K562 (cell line): Measurements from ENCODE around the gene ILKAP. TPM values are rescaled to one million over a fixed set of nuclear protein-coding genes. Genes with fewer than 3 reads are reported as not detected.

ENCODE experiments used
- ATF1 ChIP-seq, 2 experiments: fragments of 450-650 bp in 1 of 2; IDR thresholded peaks; 2 replicates each; pipeline ENCODE4 v1.6.1; 2016; ENCODE audit warnings: missing compliant biosample characterization in 1 of 2, missing genetic modification characterization in 1 of 2
- BACH1 ChIP-seq: fragments of 200-800 bp; sonication (Bioruptor generic); IDR thresholded peaks from 2 replicates; pipeline ENCODE4 v1.6.1; 2016; ENCODE audit warnings: missing genetic modification characterization, missing compliant biosample characterization
- CHCHD3 ChIP-seq: fragments of 250-450 bp; sonication (Bioruptor Pico); IDR thresholded peaks from 2 replicates; pipeline ENCODE4 v2.1.2; 2022; ENCODE audit warnings: mild to moderate bottlenecking
- ESRRA ChIP-seq: fragments of 450-650 bp; IDR thresholded peaks from 2 replicates; pipeline ENCODE4 v1.6.1; 2014; ENCODE audit warnings: low read depth, mild to moderate bottlenecking, moderate library complexity, borderline replicate concordance
- FOXJ2 ChIP-seq: fragments of 200-800 bp; sonication (Bioruptor generic); IDR thresholded peaks from 2 replicates; pipeline ENCODE4 v1.6.1; 2016; ENCODE audit warnings: missing genetic modification characterization, missing compliant biosample characterization
- GATAD2A ChIP-seq: fragments of 450-650 bp; IDR thresholded peaks from 2 replicates; pipeline ENCODE4 v1.6.1; 2017
- HDAC1 ChIP-seq, 2 experiments: fragments of 450-650 bp; IDR thresholded peaks; 2 replicates each; pipeline ENCODE4 v1.6.1; 2016 to 2017; ENCODE audit warnings: inconsistent platforms in 1 of 2, mild to moderate bottlenecking in 1 of 2, moderate library complexity in 1 of 2
- L3MBTL2 ChIP-seq: fragments of 450-650 bp; IDR thresholded peaks from 2 replicates; pipeline ENCODE4 v1.6.1; 2016; ENCODE audit warnings: mild to moderate bottlenecking, moderate library complexity
- LCOR ChIP-seq: sonication (generic); formaldehyde crosslinking; IDR thresholded peaks from 2 replicates; pipeline ENCODE4 v1.8.0; 2022; ENCODE audit warnings: mild to moderate bottlenecking, missing genetic modification reagents
- NCOA4 ChIP-seq: fragments of 450-650 bp; IDR thresholded peaks from 2 replicates; pipeline ENCODE4 v1.6.1; 2018; ENCODE audit warnings: mild to moderate bottlenecking; ENCODE audit not compliant: partially characterized antibody
- NFE2L1 ChIP-seq: fragments of 450-650 bp; IDR thresholded peaks from 2 replicates; pipeline ENCODE4 v1.6.1; 2016; ENCODE audit warnings: missing genetic modification characterization, low read depth, mild to moderate bottlenecking, missing compliant biosample characterization, moderate library complexity, borderline replicate concordance
- PPARD ChIP-seq: fragments of 250-450 bp; sonication (Bioruptor Pico); IDR thresholded peaks from 2 replicates; pipeline ENCODE4 v1.8.0; 2022; ENCODE audit warnings: inconsistent platforms, mild to moderate bottlenecking, moderate library complexity
- PURB ChIP-seq: sonication (generic); formaldehyde crosslinking; IDR thresholded peaks from 2 replicates; pipeline ENCODE4 v1.9.0; 2021; ENCODE audit warnings: low read depth, mild to moderate bottlenecking, missing genetic modification reagents
- RBM25 ChIP-seq: fragments of 200-400 bp; formaldehyde crosslinking; IDR thresholded peaks from 2 replicates; pipeline ENCODE4 v1.6.1; 2018; ENCODE audit warnings: low read length, low read depth, moderate library complexity; ENCODE audit not compliant: severe bottlenecking
- RFX7 ChIP-seq: fragments of 250-450 bp; sonication (Bioruptor Pico); IDR thresholded peaks from 2 replicates; pipeline ENCODE4 v1.5.1; 2021; ENCODE audit warnings: mild to moderate bottlenecking
- TEAD4 ChIP-seq, 2 experiments: sonication (generic) in 1 of 2; formaldehyde crosslinking in 1 of 2; IDR thresholded peaks; 2 replicates each; pipeline versions ENCODE4 v1.6.1 to v1.8.0; 2012 to 2022; ENCODE audit warnings: borderline replicate concordance in 1 of 2, inconsistent platforms in 1 of 2, low read length in 1 of 2, mild to moderate bottlenecking in 1 of 2, missing genetic modification reagents in 1 of 2
- TFAP4 ChIP-seq: sonication (generic); formaldehyde crosslinking; IDR thresholded peaks from 2 replicates; pipeline ENCODE4 v1.8.0; 2022; ENCODE audit warnings: missing genetic modification reagents, mild to moderate bottlenecking, moderate library complexity, borderline replicate concordance
- ZNF780A ChIP-seq: fragments of 250-450 bp; sonication (Bioruptor Pico); IDR thresholded peaks from 2 replicates; pipeline ENCODE4 v1.5.0; 2021; ENCODE audit warnings: mild to moderate bottlenecking
- polyA plus RNA-seq, 8 experiments: library from polyadenylated mRNA; depleted of rRNA in 4 of 8; stranded (reverse) in 5 of 8; unstranded in 3 of 8; fragments of >200 nt; fragmentation: Nextera tagmentation in 2 of 8; fragmentation: Illumina TruSeq in 1 of 8; extraction: Ambion mirVana in 2 of 8; extraction: Trizol in 1 of 8; gene quantifications; 2 replicates each; pipeline versions ENCODE4 v1.2.1 to v1.2.3, GENCODE V29; 2011 to 2014; ENCODE audit warnings: inconsistent platforms in 1 of 8, missing spikeins in 1 of 8
- total RNA-seq, 7 experiments: library from RNA; depleted of rRNA in 6 of 7; stranded (reverse); fragments of >200 nt in 6 of 7; fragmentation: Illumina TruSeq in 2 of 7; extraction: Trizol in 2 of 7; gene quantifications; 2 replicates each; pipeline versions ENCODE4 v1.2.1 to v1.2.3, GENCODE V29; 2011 to 2021; ENCODE audit warnings: low replicate concordance in 1 of 7
- TF ChIP-seq, protein P1 (sequence below), 2 experiments: fragments of 450-650 bp; IDR thresholded peaks; 2 replicates each; pipeline ENCODE4 v1.6.1; 2016; ENCODE audit warnings: mild to moderate bottlenecking in 2 of 2, borderline replicate concordance in 1 of 2, low read depth in 1 of 2, moderate library complexity in 1 of 2

ILKAP gene
- total and polyA plus RNA-seq, 9 of the 15 experiments (the other 6 are each of a cell fraction or from before 2014, with no cell fraction given): 3.1 to 43.9 (median 20.7) TPM

DNA sequence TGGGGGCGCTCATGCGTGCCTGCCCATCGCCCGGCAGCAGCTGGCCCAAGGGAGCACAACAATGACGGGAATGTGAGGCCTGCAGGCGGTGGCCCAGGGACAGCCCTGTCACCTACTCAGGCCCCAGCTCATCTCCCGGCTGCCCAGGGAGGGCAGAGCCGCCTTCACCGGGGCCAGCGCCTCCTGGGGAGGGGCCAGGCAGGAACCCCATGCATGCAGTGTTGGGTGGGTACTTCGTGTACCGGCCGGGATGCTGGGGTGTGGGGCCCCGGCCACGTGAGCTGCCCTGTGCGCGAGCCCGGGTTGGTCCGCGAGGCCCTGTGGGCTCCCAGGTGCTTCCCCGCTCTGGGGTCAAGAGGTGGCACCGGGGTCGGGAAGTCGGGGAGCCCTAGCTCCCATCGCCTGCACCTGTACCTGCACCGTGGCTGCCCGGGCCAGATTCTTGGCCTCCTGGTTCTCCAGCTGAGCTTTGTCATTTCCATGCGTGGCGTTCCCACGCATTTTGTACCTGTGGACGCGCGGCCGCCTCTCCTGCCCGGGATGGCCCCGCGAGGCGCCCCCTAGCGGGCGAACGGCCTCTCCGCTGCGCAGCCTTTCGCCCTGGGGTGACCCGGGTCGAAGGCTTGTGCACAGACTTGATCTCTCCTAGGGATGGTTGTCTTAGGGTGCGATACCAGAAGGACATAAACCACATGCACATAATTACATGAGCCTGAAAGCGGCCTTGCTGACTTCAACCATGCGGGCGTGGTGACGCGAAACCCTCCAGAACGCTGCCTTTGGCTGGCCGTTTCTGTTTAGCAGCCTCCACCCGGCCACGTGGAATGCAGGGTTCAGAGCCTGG, 64.1 kb downstream of the ILKAP start (continued):
- peak; percentile 39; the same call in 1 of the 2 replicates for TF ChIP-seq TFAP4
- TF ChIP-seq PPARD (CRISPR knock-in tag): no peak
- TF ChIP-seq, protein P1, sequence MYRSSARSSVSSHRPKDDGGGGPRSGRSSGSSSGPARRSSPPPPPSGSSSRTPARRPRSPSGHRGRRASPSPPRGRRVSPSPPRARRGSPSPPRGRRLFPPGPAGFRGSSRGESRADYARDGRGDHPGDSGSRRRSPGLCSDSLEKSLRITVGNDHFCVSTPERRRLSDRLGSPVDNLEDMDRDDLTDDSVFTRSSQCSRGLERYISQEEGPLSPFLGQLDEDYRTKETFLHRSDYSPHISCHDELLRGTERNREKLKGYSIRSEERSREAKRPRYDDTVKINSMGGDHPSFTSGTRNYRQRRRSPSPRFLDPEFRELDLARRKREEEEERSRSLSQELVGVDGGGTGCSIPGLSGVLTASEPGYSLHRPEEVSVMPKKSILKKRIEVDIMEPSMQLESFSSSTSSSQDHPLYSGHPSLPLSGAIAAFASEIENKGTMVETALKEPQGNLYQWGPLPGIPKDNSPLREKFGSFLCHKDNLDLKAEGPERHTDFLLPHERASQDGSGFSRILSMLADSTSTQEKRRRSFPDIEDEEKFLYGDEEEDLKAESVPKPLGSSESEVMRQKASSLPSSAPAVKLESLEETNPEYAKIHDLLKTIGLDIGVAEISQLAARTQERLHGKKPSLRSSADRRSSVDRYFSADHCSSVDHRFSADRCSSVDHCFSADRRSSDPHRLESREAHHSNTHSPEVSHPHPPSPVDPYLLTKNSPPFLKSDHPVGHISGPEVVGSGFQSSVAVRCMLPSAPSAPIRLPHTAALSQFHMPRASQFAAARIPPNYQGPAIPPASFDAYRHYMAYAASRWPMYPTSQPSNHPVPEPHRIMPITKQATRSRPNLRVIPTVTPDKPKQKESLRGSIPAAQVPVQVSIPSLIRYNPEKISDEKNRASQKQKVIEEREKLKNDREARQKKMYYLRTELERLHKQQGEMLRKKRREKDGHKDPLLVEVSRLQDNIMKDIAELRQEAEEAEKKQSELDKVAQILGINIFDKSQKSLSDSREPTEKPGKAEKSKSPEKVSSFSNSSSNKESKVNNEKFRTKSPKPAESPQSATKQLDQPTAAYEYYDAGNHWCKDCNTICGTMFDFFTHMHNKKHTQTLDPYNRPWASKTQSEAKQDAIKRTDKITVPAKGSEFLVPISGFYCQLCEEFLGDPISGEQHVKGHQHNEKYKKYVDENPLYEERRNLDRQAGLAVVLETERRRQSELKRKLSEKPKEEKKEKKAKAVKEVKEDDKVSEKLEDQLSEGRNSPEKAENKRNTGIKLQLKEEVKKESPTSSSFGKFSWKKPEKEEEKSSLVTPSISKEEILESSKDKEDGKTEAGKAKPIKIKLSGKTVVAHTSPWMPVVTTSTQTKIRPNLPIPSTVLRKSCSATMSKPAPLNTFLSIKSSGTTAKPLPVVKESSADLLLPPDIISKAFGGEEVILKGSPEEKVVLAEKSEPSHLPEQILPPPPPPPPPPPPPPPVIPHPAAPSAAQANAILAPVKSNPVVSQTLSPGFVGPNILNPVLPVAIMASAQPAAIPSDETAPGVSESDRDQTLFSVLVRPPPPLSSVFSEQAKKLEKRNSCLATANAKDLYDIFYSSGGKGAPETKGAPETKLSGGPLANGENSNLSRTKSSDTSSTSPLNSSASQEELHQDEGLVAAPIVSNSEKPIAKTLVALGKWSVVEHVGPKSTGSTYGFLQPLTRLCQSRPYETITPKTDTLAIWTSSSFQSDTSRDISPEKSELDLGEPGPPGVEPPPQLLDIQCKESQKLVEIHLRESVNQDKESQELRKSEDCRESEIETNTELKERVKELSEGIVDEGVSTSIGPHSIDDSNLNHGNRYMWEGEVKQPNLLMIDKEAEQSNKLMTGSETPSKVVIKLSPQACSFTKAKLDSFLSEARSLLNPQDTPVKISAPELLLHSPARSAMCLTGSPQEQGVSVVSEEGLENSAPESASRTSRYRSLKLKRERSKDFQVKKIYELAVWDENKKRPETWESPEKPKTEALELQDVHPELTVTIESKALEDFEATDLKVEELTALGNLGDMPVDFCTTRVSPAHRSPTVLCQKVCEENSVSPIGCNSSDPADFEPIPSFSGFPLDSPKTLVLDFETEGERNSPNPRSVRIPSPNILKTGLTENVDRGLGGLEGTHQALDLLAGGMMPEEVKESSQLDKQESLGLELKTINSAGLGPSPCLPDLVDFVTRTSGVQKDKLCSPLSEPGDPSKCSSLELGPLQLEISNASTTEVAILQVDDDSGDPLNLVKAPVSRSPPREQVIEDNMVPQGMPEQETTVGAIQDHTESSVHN (IDR thresholded peaks at IDR 0.05; ENCODE audit: borderline replicate concordance in 1 of 2, low read depth in 1 of 2): no peak
- TF ChIP-seq L3MBTL2: peak; percentile 77
- no peak for TF ChIP-seq NCOA4
- TF ChIP-seq CHCHD3: no peak
- no peak for TF ChIP-seq TEAD4 (IDR thresholded peaks at IDR 0.05; ENCODE audit: low read length)
- TF ChIP-seq TEAD4 (CRISPR knock-in tag; IDR thresholded peaks at IDR 0.05; ENCODE audit: borderline replicate concordance): no peak
- no peak for TF ChIP-seq LCOR (CRISPR knock-in tag)
- 0 out of 4 replicates have a peak, but pooled peaks of 1 of the 2 experiments have one; percentile 38 for TF ChIP-seq HDAC1 (IDR thresholded peaks at IDR 0.05)
- no peak for TF ChIP-seq RFX7 (CRISPR knock-in tag)
- TF ChIP-seq RBM25: no peak
- TF ChIP-seq ZNF780A: no peak
- no peak for TF ChIP-seq NFE2L1 (tag)
- TF ChIP-seq GATAD2A: no peak
- TF ChIP-seq BACH1 (tag): no peak
- no peak for TF ChIP-seq PURB (CRISPR knock-in tag)
- TF ChIP-seq FOXJ2 (tag): no peak
- no peak for TF ChIP-seq ESRRA
- TF ChIP-seq ATF1 (CRISPR knock-in tag; IDR thresholded peaks at IDR 0.05): no peak
- peak; percentile 25; the same call in 1 of the 2 replicates for TF ChIP-seq ATF1 (tag; IDR thresholded peaks at IDR 0.05)
